ENCODE results near the gene PITPNM3. TPM values are rescaled to one million over a fixed set of nuclear protein-coding genes. Genes with fewer than 3 reads are reported as not detected.

The PITPNM3 gene
- 3.1 and 6.5 TPM in 2 replicates for total RNA-seq
- 0.77 and 1.8 TPM in 2 replicates for polyA plus RNA-seq

DNA sequence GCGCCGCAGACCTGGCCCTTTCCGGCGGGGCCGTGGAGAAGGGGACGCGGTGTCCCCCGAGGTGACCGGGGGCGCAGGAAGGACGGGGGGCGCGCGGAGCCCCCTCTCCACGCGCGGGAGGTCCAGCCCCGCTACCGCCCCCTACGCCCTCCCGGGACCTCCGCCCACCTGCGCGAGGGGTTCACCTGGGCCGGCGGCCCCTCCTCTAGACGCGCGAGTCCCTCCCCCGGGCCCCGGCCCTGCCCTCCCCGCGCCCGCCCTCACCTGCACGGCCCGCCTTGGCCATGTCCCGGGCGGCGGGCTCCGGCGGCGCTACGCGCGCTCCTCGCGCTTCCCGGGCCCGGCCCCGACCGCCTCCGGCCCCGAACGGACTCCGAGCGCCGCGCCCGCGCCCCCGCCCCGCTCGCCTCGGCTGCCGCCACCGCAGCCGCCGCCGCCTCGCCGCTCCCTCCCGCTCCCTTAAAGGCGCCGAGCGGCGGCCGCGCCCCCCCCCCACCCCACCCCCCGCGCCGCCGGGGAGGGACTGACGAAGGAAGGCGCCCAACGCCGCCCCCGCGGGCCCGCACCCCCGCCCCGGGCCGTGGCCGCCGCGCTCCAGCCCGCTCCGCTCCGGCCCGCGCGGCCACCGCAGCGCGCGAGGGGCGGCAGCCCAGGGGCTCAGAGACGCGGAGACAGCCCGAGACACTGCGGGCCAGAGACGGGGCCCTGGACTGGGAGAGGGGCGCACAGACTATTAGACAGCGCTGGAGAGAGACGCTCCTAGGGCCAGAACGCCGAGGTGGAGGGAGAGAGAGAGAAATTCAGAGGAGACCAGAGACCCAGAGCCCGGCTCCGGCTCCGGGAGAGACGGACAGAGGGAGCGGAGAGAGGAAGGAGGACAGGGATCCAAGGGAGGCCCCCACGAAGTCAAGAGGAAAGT is at the start of gene PITPNM3:
Gene PITPNM3, minus strand, starts transcription at position 435 of the 919 bp plus-strand sequence. Its CDS starts 149 bp downstream, at position 286.
- Histone ChIP-seq H3K27me3 (peaks cover 51% of the 10 kb centered on the region), H3K36me3 (no peaks in the 10 kb centered on the region), H3K4me1 (ENCODE audit: low read depth) (peaks cover 3% of the 10 kb centered on the region), H3K9me3 (ENCODE audit: low read depth) (no peaks in the 10 kb centered on the region), H3K27ac (no peak within 1 kb of the TSS), H3K4me3 (peak within 1 kb of the TSS; percentile 39)
- DNase-seq (ENCODE audit: low read depth in 1 of 2, low spot score in 1 of 2): peak in 1 of 2 donors; percentile 57
- TF ChIP-seq, protein P1, sequence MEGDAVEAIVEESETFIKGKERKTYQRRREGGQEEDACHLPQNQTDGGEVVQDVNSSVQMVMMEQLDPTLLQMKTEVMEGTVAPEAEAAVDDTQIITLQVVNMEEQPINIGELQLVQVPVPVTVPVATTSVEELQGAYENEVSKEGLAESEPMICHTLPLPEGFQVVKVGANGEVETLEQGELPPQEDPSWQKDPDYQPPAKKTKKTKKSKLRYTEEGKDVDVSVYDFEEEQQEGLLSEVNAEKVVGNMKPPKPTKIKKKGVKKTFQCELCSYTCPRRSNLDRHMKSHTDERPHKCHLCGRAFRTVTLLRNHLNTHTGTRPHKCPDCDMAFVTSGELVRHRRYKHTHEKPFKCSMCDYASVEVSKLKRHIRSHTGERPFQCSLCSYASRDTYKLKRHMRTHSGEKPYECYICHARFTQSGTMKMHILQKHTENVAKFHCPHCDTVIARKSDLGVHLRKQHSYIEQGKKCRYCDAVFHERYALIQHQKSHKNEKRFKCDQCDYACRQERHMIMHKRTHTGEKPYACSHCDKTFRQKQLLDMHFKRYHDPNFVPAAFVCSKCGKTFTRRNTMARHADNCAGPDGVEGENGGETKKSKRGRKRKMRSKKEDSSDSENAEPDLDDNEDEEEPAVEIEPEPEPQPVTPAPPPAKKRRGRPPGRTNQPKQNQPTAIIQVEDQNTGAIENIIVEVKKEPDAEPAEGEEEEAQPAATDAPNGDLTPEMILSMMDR (IDR thresholded peaks at IDR 0.05; ENCODE audit: low read depth, low read length): no peak

DNA sequence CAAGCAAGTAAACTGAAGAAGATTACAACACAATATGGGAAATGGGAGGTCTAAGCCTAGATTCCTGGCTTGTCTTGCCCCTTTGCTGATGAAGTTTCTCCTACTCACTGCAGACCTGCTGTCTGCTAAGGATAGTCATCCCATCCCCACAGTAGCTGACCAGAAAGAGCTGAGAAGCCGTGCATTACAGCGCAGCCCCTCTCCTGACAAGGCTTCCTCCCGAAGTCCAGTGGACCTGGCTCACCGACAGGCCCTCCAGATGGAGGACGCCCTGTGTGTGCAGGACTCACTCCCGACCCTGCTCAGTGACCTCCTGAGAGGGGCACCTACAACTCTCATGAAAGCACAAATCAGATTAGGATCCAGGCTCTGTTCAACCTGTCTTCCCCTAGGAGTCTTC is 48.8 kb upstream of the PITPNM3 start:
- Histone ChIP-seq H3K27ac (no peak overlapping the region), H3K27me3 (no peaks in the 10 kb centered on the region), H3K4me3 (no peak overlapping the region), H3K4me1 (ENCODE audit: low read depth) (no peaks in the 10 kb centered on the region), H3K9me3 (ENCODE audit: low read depth) (no peaks in the 10 kb centered on the region), H3K36me3 (peaks cover 61% of the 10 kb centered on the region)
- no peak for DNase-seq (ENCODE audit: low read depth in 1 of 2, low spot score in 1 of 2)
- TF ChIP-seq, protein P1 (IDR thresholded peaks at IDR 0.05; ENCODE audit: low read depth, low read length): no peak

DNA sequence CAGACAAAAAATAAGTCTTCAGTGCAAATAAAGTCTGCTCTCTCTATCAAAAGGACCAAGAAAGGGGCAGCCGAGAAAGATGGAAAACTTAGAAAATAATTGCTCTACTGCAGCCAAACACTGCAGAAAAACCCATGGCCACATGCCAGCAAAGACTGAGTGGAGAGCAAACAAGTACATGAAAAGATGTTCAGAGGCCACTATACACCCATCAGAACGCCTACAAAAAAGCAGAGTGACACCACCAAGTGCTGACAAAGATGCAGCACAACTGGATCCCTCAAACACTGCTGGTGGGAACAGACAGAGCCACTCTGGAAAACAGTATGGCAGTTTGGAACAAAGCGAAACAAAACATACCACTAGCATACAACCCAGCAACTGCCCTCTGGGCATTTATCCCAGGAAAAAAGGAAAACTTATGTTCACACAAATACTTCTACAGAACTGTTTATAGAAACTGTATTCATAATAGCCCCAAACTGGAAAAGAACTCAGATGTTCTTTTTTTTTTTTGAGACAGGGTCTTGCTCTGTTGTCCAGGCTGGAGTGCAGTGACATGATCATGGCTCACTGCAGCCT is 47.5 kb upstream of the PITPNM3 start:
- Histone ChIP-seq H3K36me3 (peaks cover 58% of the 10 kb centered on the region), H3K4me3 (no peak overlapping the region), H3K9me3 (ENCODE audit: low read depth) (no peaks in the 10 kb centered on the region), H3K27me3 (no peaks in the 10 kb centered on the region), H3K27ac (no peak overlapping the region), H3K4me1 (ENCODE audit: low read depth) (no peaks in the 10 kb centered on the region)
- TF ChIP-seq, protein P1 (IDR thresholded peaks at IDR 0.05; ENCODE audit: low read depth, low read length): no peak
- peak in 1 of 2 donors; percentile 36 for DNase-seq (ENCODE audit: low read depth in 1 of 2, low spot score in 1 of 2)

DNA sequence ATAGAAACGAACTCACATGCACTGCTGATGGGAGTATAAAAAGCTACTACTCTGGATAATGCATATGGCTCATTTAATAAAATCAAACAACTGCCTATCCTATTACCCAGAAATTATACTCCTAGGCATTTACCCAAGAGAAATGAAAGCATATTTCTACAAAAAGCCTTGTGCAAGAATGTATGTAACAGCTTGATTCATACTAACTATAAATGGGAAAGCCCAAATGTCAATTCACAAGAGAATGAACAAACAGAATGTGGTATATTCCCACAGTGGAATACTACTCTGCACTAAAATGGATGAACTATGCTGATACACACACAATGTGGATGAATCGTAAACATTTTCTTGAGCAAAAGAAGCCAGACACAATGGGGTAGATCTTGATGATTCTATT is 45.8 kb upstream of the PITPNM3 start:
- H3K27me3 ChIP-seq: no peaks in the 10 kb centered on the region
- H3K4me1 ChIP-seq (ENCODE audit: low read depth): no peaks in the 10 kb centered on the region
- no peak overlapping the region for H3K4me3 ChIP-seq
- no peak for DNase-seq (ENCODE audit: low read depth in 1 of 2, low spot score in 1 of 2)
- TF ChIP-seq, protein P1 (IDR thresholded peaks at IDR 0.05; ENCODE audit: low read depth, low read length): no peak
- no peak overlapping the region for H3K27ac ChIP-seq
- H3K36me3 ChIP-seq: peaks cover 55% of the 10 kb centered on the region
- H3K9me3 ChIP-seq (ENCODE audit: low read depth): no peaks in the 10 kb centered on the region

DNA sequence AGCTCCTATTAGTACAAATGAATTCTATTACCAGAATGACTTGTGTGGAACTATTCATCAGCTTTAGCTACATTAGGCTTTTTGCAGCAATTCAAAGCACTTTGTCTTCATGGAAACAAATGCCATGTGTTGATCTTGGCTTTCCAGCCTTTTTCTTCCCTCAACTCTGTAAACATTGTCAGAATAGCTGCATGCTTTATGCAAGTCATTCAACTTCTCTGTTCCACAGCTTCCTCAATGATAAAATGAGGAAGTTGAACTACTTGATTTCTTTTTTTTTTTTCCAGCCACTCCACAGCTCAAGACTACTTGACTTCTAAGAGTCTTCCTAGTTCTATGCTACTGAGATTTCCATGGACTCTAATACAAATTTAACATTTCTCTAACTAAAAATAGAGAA is 43.0 kb upstream of the PITPNM3 start:
- Histone ChIP-seq H3K4me3 (no peak overlapping the region), H3K9me3 (ENCODE audit: low read depth) (no peaks in the 10 kb centered on the region), H3K27me3 (no peaks in the 10 kb centered on the region), H3K27ac (no peak overlapping the region), H3K4me1 (ENCODE audit: low read depth) (no peaks in the 10 kb centered on the region), H3K36me3 (peaks cover 63% of the 10 kb centered on the region)
- TF ChIP-seq, protein P1 (IDR thresholded peaks at IDR 0.05; ENCODE audit: low read depth, low read length): no peak
- DNase-seq (ENCODE audit: low read depth in 1 of 2, low spot score in 1 of 2): no peak

All from cardiac muscle cell (in vitro differentiated cells and primary cell).